Measurements from ENCODE around the gene NPFFR2.

GRCh38 chr4:72152731-72153130, 120.9 kb downstream of the NPFFR2 start:
- TF ChIP-seq POLR2A (IDR thresholded peaks at IDR 0.05) (no peak), CTCF (IDR thresholded peaks at IDR 0.05 in 4 of 5, conservative IDR thresholded peaks at IDR 0.05 in 1 of 5) (no peak)
